PC-3 (cell line): ENCODE results near the gene SFRP5. TPM values are rescaled to one million over a fixed set of nuclear protein-coding genes. Genes with fewer than 3 reads are reported as not detected.

ENCODE experiments used
- ATAC-seq: fragments of 200-7000 bp; cut with Tn5 transposase; 2 replicates; pipeline ENCODE4 v1.9.1; 2020; ENCODE audit warnings: mild to moderate bottlenecking, moderate library complexity
- BruUV-seq: library from RNA; stranded (reverse); fragments of 400-500 nt; replicated peaks from 2 replicates; lab custom pipeline; 2021; lab: Mats Ljungman, UMichigan
- CTCF ChIA-PET: fragments of 300-600 bp; sonication (Branson Sonifier 250); formaldehyde crosslinking; loops from one replicate; lab custom pipeline; 2022; ENCODE audit warnings: antibody characterized with exemption; lab: Charles Lee
- POLR2A ChIA-PET: fragments of 300-600 bp; sonication (Branson Sonifier 250); formaldehyde crosslinking; loops from one replicate; lab custom pipeline; 2022; ENCODE audit warnings: antibody characterized with exemption; ENCODE audit not compliant: unreplicated experiment; lab: Charles Lee
- DNase-seq: peaks from one replicate; pipeline ENCODE4 v3.0.0-alpha.2; 2015
- H2AFZ ChIP-seq: fragments of 300-600 bp; sonication (generic); 2 replicates; pipeline ENCODE4 v1.6.0; 2016; ENCODE audit warnings: antibody characterized with exemption, low read length
- H3F3A ChIP-seq: fragments of 300-600 bp; sonication (generic); one replicate; pipeline ENCODE4 v1.6.0; 2017; ENCODE audit warnings: antibody characterized with exemption, low read length, control low read depth, mild to moderate bottlenecking; ENCODE audit not compliant: unreplicated experiment
- H3K27ac ChIP-seq: fragments of 300-600 bp; sonication (generic); 2 replicates; pipeline ENCODE4 v1.5.1; 2016; ENCODE audit warnings: mild to moderate bottlenecking, low read length
- H3K27me3 ChIP-seq: fragments of 300-600 bp; sonication (generic); 2 replicates; pipeline ENCODE4 v1.6.1; 2016; ENCODE audit warnings: low read length, mixed read lengths
- H3K36me3 ChIP-seq: fragments of 300-600 bp; sonication (generic); 2 replicates; pipeline ENCODE4 v1.6.1; 2016; ENCODE audit warnings: low read depth, mixed run types, low read length, mixed read lengths
- H3K4me1 ChIP-seq: fragments of 300-600 bp; sonication (generic); 2 replicates; pipeline ENCODE4 v1.5.1; 2016; ENCODE audit warnings: low read length; ENCODE audit not compliant: insufficient read depth
- H3K4me2 ChIP-seq: fragments of 300-600 bp; sonication (generic); 2 replicates; pipeline ENCODE4 v1.6.0; 2016; ENCODE audit warnings: low read length
- H3K4me3 ChIP-seq: fragments of 300-600 bp; sonication (generic); 2 replicates; pipeline ENCODE4 v1.5.1; 2016; ENCODE audit warnings: mild to moderate bottlenecking, low read length, mixed read lengths
- H3K79me2 ChIP-seq: fragments of 300-600 bp; sonication (generic); 2 replicates; pipeline ENCODE4 v1.6.1; 2017; ENCODE audit warnings: low read length, mixed read lengths
- H3K9ac ChIP-seq: fragments of 300-600 bp; sonication (generic); 2 replicates; pipeline ENCODE4 v1.6.0; 2016; ENCODE audit warnings: mild to moderate bottlenecking, low read length
- H3K9me2 ChIP-seq: fragments of 300-600 bp; sonication (generic); replicated peaks from 2 replicates; pipeline ENCODE4 v1.6.1; 2016; ENCODE audit warnings: mixed run types, low read length, mixed read lengths
- H3K9me3 ChIP-seq: fragments of 300-600 bp; sonication (generic); 2 replicates; pipeline ENCODE4 v1.6.1; 2016; ENCODE audit warnings: low read length, mixed read lengths
- H4K20me1 ChIP-seq: fragments of 300-600 bp; sonication (generic); 2 replicates; pipeline ENCODE4 v1.6.1; 2016; ENCODE audit warnings: low read length, mixed read lengths
- CTCF ChIP-seq: fragments of 300-600 bp; sonication (generic); conservative IDR thresholded peaks from 2 replicates; pipeline ENCODE4 v1.5.1; 2017; ENCODE audit warnings: antibody characterized with exemption, low read depth, mild to moderate bottlenecking, low read length
- EZH2 ChIP-seq: fragments of 300-600 bp; sonication (generic); IDR thresholded peaks from one replicate; pipeline ENCODE4 v1.6.1; 2017; ENCODE audit warnings: antibody characterized with exemption, mild to moderate bottlenecking, low read length; ENCODE audit not compliant: unreplicated experiment
- EZH2phosphoT487 ChIP-seq: fragments of 300-600 bp; sonication (generic); IDR thresholded peaks from 2 replicates; pipeline ENCODE4 v1.6.1; 2018; ENCODE audit warnings: mild to moderate bottlenecking, antibody characterized with exemption, low read length, borderline replicate concordance
- intact Hi-C: fragments of 100-400 bp; cut with micrococcal nuclease; formaldehyde crosslinking; loops from 2 replicates; pipeline ENCODE4 v1.9.0; 2023
- total RNA-seq: library from RNA; depleted of rRNA; stranded (reverse); fragments of >200 nt; gene quantifications from 2 replicates; pipeline ENCODE4 v1.2.3, GENCODE V29; 2014

The SFRP5 gene
- total RNA-seq, 1 experiment from 2014 or later: not detected

GRCh38 chr10:97818572-97818971, 46.8 kb upstream of the SFRP5 start:
- no peak overlapping the region for H3K4me2 ChIP-seq
- H3F3A ChIP-seq: no peaks in the 10 kb centered on the region
- H3K4me3 ChIP-seq: no peak overlapping the region
- BruUV-seq: no TSS peak
- intact Hi-C loops: no loop called here
- TF ChIP-seq EZH2 (no peak), EZH2phosphoT487 (no peak), CTCF (no peak)
- H3K9me3 ChIP-seq: no peaks in the 10 kb centered on the region
- H4K20me1 ChIP-seq: no peaks in the 10 kb centered on the region
- no peak overlapping the region for H3K9ac ChIP-seq
- DNase-seq (no peak), ATAC-seq (no peak)
- ChIA-PET CTCF (no interaction called here), POLR2A (no interaction called here)
- H3K27ac ChIP-seq: no peak overlapping the region
- no peaks in the 10 kb centered on the region for H3K9me2 ChIP-seq
- H3K27me3 ChIP-seq: no peaks in the 10 kb centered on the region
- no peaks in the 10 kb centered on the region for H3K79me2 ChIP-seq
- peaks cover 12% of the 10 kb centered on the region for H3K4me1 ChIP-seq
- no peaks in the 10 kb centered on the region for H3K36me3 ChIP-seq
- no peak overlapping the region for H2AFZ ChIP-seq

- no peak for DNase-seq
- Histone ChIP-seq H2AFZ (no peak overlapping the region), H3F3A (no peaks in the 10 kb centered on the region), H3K36me3 (no peaks in the 10 kb centered on the region), H3K4me1 (peaks cover 17% of the 10 kb centered on the region), H3K4me2 (no peak overlapping the region), H3K9me2 (no peaks in the 10 kb centered on the region), H3K9ac (no peak overlapping the region), H3K4me3 (no peak overlapping the region), H3K27ac (no peak overlapping the region), H3K9me3 (no peaks in the 10 kb centered on the region), H3K27me3 (no peaks in the 10 kb centered on the region), H4K20me1 (no peaks in the 10 kb centered on the region), H3K79me2 (no peaks in the 10 kb centered on the region)
- ChIA-PET POLR2A (no interaction called here), CTCF (no interaction called here)
- TF ChIP-seq EZH2phosphoT487 (no peak), CTCF (no peak), EZH2 (no peak)
- no peak for ATAC-seq
- intact Hi-C loops: no loop called here
- BruUV-seq: no TSS peak
These were observed 44.8 kb upstream of the SFRP5 start for GRCh38 chr10:97816609-97817008.

- no peak for DNase-seq
- Histone ChIP-seq H3K4me2 (no peak overlapping the region), H3K9me3 (no peaks in the 10 kb centered on the region), H3K4me1 (peaks cover 17% of the 10 kb centered on the region), H3K4me3 (no peak overlapping the region), H3K79me2 (no peaks in the 10 kb centered on the region), H3K9ac (no peak overlapping the region), H3K27ac (no peak overlapping the region), H2AFZ (no peak overlapping the region), H3F3A (no peaks in the 10 kb centered on the region), H3K9me2 (no peaks in the 10 kb centered on the region), H3K36me3 (no peaks in the 10 kb centered on the region), H3K27me3 (no peaks in the 10 kb centered on the region), H4K20me1 (no peaks in the 10 kb centered on the region)
- intact Hi-C loops: no loop called here
- BruUV-seq: no TSS peak
- CTCF ChIA-PET: no interaction called here
- no peak for ATAC-seq
- POLR2A ChIA-PET: no interaction called here
- TF ChIP-seq CTCF (no peak), EZH2 (no peak)
These were observed 43.2 kb upstream of the SFRP5 start for GRCh38 chr10:97814996-97815395.
